Cardiac septum (tissue), 1 donor: ENCODE measurements around the gene PDE1A. TPM values are rescaled to one million over a fixed set of nuclear protein-coding genes. Genes with fewer than 3 reads are reported as not detected.

ENCODE experiments used
- DNase-seq: peaks from one replicate; pipeline ENCODE4 v3.0.0-alpha.2; 2020; ENCODE audit warnings: low spot score
- intact Hi-C: fragments of 100-400 bp; cut with DNase I; formaldehyde crosslinking; loops from one replicate; pipeline ENCODE4 v1.14.0; 2022
- total RNA-seq: library from RNA; stranded (reverse); fragmentation: NEBNext Ultra II Directional; extraction: Animal tissue kit (Norgen Biotek cat#: 25700); gene quantifications from one replicate; pipeline ENCODE4 v1.2.1, GENCODE V29; 2021
- donor health status: DM: no; HTN: no; CAD: no.

PDE1A gene
- total RNA-seq, 1 donor from 2014 or later = 9.6 TPM

GRCh38 chr2:182229297-182229696, 197.5 kb downstream of the PDE1A start:
- intact Hi-C loops = no loop called here
- DNase-seq = no peak

GRCh38 chr2:182228741-182229140, 198.1 kb downstream of the PDE1A start:
- intact Hi-C loops = no loop called here
- no peak for DNase-seq

DNA sequence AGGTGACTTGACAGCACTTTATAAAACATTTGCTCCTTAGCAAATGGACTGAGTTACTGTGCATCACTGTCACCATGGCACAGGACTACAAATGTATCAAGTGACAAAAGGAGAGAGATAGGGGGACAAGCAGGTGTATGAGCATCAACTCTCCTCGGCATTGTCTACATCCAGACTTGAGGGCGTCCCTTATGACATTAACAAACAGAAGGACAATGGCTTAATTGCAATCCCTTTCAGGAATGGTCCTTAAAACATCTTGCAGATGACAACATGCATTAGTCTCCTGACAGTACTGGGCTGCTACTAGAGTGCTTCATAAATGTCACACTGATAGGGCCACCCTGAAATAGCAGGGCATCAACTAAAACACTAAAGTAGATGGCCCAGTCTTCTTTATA, 198.8 kb downstream of the PDE1A start:
- DNase-seq = no peak
- intact Hi-C loops = no loop called here

- no peak for DNase-seq
- intact Hi-C loops = no loop called here
These were observed 200.0 kb downstream of the PDE1A start for GRCh38 chr2:182226807-182227206.

GRCh38 chr2:182224669-182225068, 202.2 kb downstream of the PDE1A start:
- intact Hi-C loops = no loop called here
- DNase-seq = no peak

GRCh38 chr2:182220998-182221397, 205.8 kb downstream of the PDE1A start:
- intact Hi-C loops = no loop called here
- DNase-seq = no peak

DNA sequence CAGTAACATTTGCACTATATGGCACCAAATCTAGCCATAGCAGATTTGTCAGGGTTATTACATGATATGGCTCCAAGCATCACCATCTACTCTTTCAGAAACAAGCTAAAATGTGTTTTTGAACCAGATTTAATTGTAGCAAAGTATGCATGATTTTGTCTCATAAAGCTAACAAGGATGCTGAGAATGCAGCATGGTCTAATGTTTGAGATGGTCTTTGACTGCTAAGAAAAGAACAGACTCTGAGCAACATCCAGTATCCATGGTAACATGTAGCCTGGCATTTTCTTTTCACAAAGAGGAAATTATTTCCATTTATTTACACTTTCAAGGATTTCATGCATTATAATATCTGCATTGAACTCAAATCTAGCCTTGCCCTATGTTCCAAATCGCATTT, 206.5 kb downstream of the PDE1A start:
- no peak for DNase-seq
- intact Hi-C loops = no loop called here

GRCh38 chr2:182210669-182211068, 216.2 kb downstream of the PDE1A start:
- DNase-seq = no peak
- intact Hi-C loops = no loop called here

- no peak for DNase-seq
- intact Hi-C loops = no loop called here
These were observed 218.4 kb downstream of the PDE1A start for GRCh38 chr2:182208421-182208820.

GRCh38 chr2:182207049-182207746, 219.6 kb downstream of the PDE1A start:
- DNase-seq = no peak
- intact Hi-C loops = no loop called here

DNA sequence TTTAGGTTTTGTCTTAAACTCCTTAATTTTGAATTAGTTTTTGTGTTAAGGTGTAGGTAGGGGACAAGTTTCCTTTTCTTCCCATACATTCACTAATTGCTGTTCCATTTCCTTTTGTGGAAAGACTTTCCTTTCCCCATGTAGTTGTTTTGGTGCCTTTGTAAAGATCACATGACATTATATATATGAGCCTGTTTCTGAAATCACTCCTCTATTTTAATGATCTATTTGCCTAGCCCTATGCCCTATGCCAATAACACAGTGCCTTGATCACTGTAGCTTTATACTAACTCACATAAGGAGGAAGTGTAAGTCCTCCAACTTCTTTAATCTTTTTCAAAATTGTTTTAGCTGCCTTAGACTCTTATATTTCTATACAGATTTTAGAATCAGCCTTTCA, 229.3 kb downstream of the PDE1A start:
- intact Hi-C loops = no loop called here
- DNase-seq = no peak

DNA sequence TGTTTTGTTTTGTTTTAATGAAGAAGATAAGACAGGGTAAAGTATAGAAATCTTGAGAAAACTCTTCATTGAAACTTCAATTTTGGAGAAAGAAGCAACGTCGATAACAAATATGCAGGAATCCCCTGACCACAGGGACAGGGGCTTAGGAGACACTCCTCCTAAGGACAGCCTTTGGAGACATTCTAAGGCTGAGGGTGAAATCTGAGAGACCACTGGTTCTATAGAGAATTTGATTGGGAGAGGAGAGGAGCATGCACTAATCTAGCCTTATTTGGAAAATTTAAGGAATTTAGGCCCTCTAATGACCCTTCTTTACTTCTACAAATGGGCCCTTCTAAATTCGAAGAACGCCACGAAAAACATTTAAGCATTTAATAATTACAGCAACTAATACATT, 233.5 kb downstream of the PDE1A start:
- intact Hi-C loops = no loop called here
- no peak for DNase-seq

DNA sequence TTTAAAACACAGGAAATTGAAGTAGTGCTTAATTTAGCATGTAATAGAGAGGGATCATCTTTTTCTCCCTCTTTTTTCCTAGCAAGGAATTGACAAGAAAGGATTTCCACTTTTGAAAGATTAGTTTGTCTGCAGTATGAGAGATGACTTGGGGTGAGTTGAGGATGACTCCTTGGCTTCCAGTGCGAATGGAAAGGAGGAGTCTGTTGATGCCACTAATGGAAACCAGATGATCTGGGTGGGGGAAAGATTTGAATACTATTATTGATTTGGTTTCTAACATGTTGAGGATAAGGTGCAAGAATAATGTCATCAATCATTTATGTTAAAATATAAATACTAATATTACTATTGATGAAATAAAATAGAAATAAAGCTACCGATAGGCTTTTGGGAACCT, 235.8 kb downstream of the PDE1A start:
- intact Hi-C loops = no loop called here

DNA sequence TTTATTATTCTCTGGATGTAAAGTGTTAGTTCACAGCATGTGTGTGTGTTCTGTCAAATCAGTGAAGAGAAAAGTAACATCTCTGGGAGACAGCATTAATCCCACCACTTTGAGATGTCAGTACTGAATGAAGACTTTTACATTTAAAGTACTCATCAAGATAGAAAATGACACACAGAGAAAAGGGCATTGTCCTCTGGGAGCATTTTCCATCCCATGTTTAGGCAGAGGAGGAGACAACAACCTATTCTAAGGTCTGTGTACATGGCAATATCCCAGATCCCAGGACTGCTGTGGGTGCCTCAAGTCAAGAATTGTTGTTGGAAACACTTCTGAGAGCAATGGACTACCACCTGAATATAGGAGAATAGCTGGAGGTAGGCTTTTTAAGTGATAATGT, 239.7 kb downstream of the PDE1A start:
- no peak for DNase-seq
- intact Hi-C loops = loop anchor here (5.0 kb wide), 1 partner anchor 55 kb away; no protein-coding TSS in a partner anchor

More for the DNA sequence above, 235.8 kb downstream of the PDE1A start:
- DNase-seq = no peak

GRCh38 chr2:182186132-182186735, 240.6 kb downstream of the PDE1A start:
- intact Hi-C loops = loop anchor here (1.0 to 5.0 kb wide), 2 partner anchors 56 to 464 kb away; no protein-coding TSS in a partner anchor
- DNase-seq = no peak

DNA sequence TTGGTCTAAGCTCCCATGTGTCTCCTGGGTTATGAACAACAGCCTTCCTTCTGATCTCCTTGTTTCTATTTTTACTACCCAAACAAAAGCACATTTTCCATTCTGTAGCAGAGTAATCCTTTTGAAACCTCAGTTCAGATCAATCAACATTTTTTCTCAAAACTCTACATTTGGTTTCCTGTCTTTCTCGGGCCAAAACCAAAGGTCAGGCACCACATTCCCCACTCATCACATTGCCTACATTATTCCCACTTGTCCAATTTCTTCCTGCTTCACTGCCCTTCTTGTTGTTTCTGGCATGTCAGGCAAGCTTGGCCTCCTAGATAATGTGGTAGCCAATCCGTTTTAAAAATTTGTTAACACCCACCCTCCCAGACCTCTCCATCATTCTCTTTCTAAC, 244.4 kb downstream of the PDE1A start:
- intact Hi-C loops = no loop called here
- no peak for DNase-seq

DNA sequence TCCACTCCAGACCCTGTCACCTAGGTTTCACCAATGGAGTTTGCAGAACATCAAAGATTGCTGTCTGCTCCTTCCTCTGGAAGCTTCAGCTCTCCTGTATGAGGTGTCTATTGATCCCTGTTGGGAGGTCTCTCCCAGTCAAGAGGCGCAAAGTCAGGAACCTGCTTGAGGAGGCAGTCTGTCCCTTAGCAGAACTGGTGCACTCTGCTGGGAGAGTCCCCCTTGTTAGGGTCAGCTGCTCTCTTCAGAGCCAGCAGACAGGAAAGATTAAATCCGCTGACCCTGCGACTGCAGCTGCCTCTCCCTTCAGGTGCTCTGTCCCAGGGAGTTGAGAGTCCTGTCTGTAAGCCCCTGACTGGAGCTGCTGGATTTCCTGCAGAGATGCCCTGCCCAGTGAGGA, 245.5 kb downstream of the PDE1A start:
- intact Hi-C loops = no loop called here
- no peak for DNase-seq

GRCh38 chr2:182179176-182179575, 247.7 kb downstream of the PDE1A start:
- intact Hi-C loops = no loop called here
- no peak for DNase-seq

DNA sequence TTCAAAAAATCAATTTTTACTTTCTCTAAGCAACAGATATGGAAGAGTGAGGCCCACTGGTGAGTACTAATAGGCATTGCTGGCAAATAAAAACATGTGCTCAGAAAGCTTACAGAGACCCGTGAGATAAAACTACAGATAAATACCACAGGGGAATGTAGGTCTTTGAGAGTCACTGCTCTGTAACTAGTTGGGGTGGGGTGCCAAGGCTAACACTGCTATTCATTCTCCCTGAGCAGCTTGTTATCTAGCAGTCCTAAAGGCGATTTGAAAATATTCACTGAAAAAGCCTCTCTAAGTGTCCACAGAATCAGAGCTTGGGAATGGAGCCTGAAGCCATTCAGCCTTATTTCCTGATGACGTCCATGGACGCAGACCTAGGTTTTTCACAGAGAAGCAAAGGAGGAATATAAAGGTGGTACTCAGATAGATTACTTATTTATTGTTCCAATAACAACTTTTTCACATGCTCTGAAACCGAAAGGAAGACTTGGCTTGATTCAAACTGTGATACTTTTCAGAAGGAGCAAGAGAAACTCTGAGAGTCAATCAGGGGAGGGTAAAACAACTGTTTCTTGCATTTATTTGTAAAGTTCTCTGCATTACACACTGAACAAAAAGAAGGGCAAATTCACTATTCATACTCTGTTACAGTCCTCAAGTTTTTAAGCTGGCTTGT, 252.8 kb downstream of the PDE1A start:
- no peak for DNase-seq
- intact Hi-C loops = no loop called here

GRCh38 chr2:182170341-182170740, 256.5 kb downstream of the PDE1A start:
- no peak for DNase-seq
- intact Hi-C loops = no loop called here

DNA sequence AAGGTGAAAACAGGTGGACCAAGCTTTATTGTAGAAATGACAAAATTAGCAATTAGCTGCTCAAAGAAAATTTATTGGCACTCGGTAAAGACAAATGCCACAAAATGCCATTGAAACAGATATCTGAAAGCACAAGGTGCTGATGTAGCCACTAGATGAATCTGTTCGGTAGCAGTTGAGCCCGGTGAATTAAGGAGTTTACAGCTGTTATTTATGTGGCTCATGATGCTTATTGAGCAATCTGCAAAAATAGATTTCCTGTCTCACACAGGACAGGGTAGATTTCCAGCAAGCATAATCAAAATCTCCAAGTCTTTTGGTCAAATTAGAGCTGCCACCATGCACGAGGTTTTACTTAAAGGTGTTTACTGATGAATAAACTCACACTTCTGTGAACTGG, 259.0 kb downstream of the PDE1A start:
- no peak for DNase-seq
- intact Hi-C loops = no loop called here
